Measurements from ENCODE around the gene BCAR1. TPM values are rescaled to one million over a fixed set of nuclear protein-coding genes. Genes with fewer than 3 reads are reported as not detected.
A peak's percentile ranks its signal among the peaks of the same experiment; 100 is the strongest.
"Not testable (repeated sequence)": the region's sequence is repeated elsewhere in the genome, so short reads cannot be mapped to it uniquely, and the experiment has no call there.

The BCAR1 gene
- polyA plus RNA-seq, 1 donor from 2014 or later: not detected

- Mint-ChIP-seq H3K27ac (peak within 1 kb of the TSS in 2 of 3 donors; percentile 64 to 76), H3K36me3 (no peaks in the 10 kb centered on the region)
These were observed 33.0 kb downstream of the BCAR1 start, which contains the start of gene CTRB1 for GRCh38 chr16:75218256-75219076. CTRB1 (plus strand) TSS chr16:75218988; CDS start chr16:75219008, 20 bp downstream.

GRCh38 chr16:75217389-75217851 is 34.0 kb downstream of the BCAR1 start:
- peaks cover 8 to 12% (median 11%) of the 10 kb centered on the region in 3 donors for H3K4me1 Mint-ChIP-seq
- H3K9me3 Mint-ChIP-seq: no peaks in the 10 kb centered on the region
- peaks cover 2% of the 10 kb centered on the region for H3K27me3 Mint-ChIP-seq
- no peak overlapping the region for H3K4me3 Mint-ChIP-seq
- no peaks in the 10 kb centered on the region for H3K36me3 Mint-ChIP-seq
- H3K27ac Mint-ChIP-seq: no peak overlapping the region

More at GRCh38 chr16:75218256-75219076, 33.0 kb downstream of the BCAR1 start, which contains the start of gene CTRB1:
- peaks cover 2% of the 10 kb centered on the region for H3K27me3 Mint-ChIP-seq
- H3K9me3 Mint-ChIP-seq: no peaks in the 10 kb centered on the region
- H3K4me3 Mint-ChIP-seq: peak within 1 kb of the TSS; percentile 46 to 83 (median 79)
- peaks cover 8 to 12% (median 11%) of the 10 kb centered on the region in 3 donors for H3K4me1 Mint-ChIP-seq

- H3K27ac Mint-ChIP-seq: no peak overlapping the region
- H3K4me1 Mint-ChIP-seq: peaks cover 8 to 12% (median 11%) of the 10 kb centered on the region in 3 donors
- H3K9me3 Mint-ChIP-seq: no peaks in the 10 kb centered on the region
- no peaks in the 10 kb centered on the region for H3K36me3 Mint-ChIP-seq
- peak overlapping the region in 1 of 4 donors; percentile 41 for H3K4me3 Mint-ChIP-seq
- peaks cover 6% of the 10 kb centered on the region for H3K27me3 Mint-ChIP-seq
These were observed 34.8 kb downstream of the BCAR1 start for GRCh38 chr16:75216576-75216975.

GRCh38 chr16:75216127-75216526 is 35.3 kb downstream of the BCAR1 start:
- Mint-ChIP-seq H3K36me3 (no peaks in the 10 kb centered on the region), H3K4me3 (no peak overlapping the region), H3K9me3 (no peaks in the 10 kb centered on the region), H3K27ac (no peak overlapping the region), H3K27me3 (peaks cover 6% of the 10 kb centered on the region), H3K4me1 (peaks cover 8 to 12% (median 11%) of the 10 kb centered on the region in 3 donors)

- not testable (repeated sequence) for H3K36me3 Mint-ChIP-seq, H3K4me1 Mint-ChIP-seq, H3K4me3 Mint-ChIP-seq, H3K27ac Mint-ChIP-seq, H3K9me3 Mint-ChIP-seq
- peaks cover 12% of the 10 kb centered on the region for H3K27me3 Mint-ChIP-seq
These were observed 40.1 kb downstream of the BCAR1 start for GRCh38 chr16:75211286-75211685.

GRCh38 chr16:75209944-75210343 is 41.5 kb downstream of the BCAR1 start:
- no peaks in the 10 kb centered on the region for H3K9me3 Mint-ChIP-seq
- H3K36me3 Mint-ChIP-seq: no peaks in the 10 kb centered on the region
- no peaks in the 10 kb centered on the region for H3K4me1 Mint-ChIP-seq
- peaks cover 12% of the 10 kb centered on the region for H3K27me3 Mint-ChIP-seq
- H3K4me3 Mint-ChIP-seq: no peak overlapping the region
- no peak overlapping the region for H3K27ac Mint-ChIP-seq

- H3K4me1 Mint-ChIP-seq, H3K27ac Mint-ChIP-seq, H3K36me3 Mint-ChIP-seq, H3K9me3 Mint-ChIP-seq, H3K4me3 Mint-ChIP-seq: not testable (repeated sequence)
- peaks cover 12% of the 10 kb centered on the region for H3K27me3 Mint-ChIP-seq
These were observed 41.9 kb downstream of the BCAR1 start for GRCh38 chr16:75209514-75209913.

GRCh38 chr16:75208861-75209505 is 42.4 kb downstream of the BCAR1 start:
- Mint-ChIP-seq H3K4me3 (no peak overlapping the region), H3K4me1 (no peaks in the 10 kb centered on the region), H3K27ac (no peak overlapping the region), H3K36me3 (no peaks in the 10 kb centered on the region), H3K9me3 (no peaks in the 10 kb centered on the region), H3K27me3 (peaks cover 12% of the 10 kb centered on the region)

GRCh38 chr16:75208242-75208825 is 43.1 kb downstream of the BCAR1 start:
- Mint-ChIP-seq H3K27me3 (peaks cover 14% of the 10 kb centered on the region), H3K4me3 (no peak overlapping the region), H3K4me1 (no peaks in the 10 kb centered on the region), H3K36me3 (no peaks in the 10 kb centered on the region), H3K9me3 (no peaks in the 10 kb centered on the region), H3K27ac (no peak overlapping the region)

GRCh38 chr16:75207831-75208230 is 43.6 kb downstream of the BCAR1 start:
- Mint-ChIP-seq H3K4me3 (no peak overlapping the region), H3K9me3 (no peaks in the 10 kb centered on the region), H3K4me1 (no peaks in the 10 kb centered on the region), H3K27ac (no peak overlapping the region), H3K36me3 (no peaks in the 10 kb centered on the region), H3K27me3 (peaks cover 14% of the 10 kb centered on the region)

- no peak within 1 kb of the TSS for H3K27ac Mint-ChIP-seq
- H3K27me3 Mint-ChIP-seq: peaks cover 11% of the 10 kb centered on the region
These were observed 44.5 kb downstream of the BCAR1 start, which contains the start of gene CTRB2 for GRCh38 chr16:75206749-75207451. CTRB2 (minus strand) TSS chr16:75207161; CDS start chr16:75207141, 20 bp downstream.

GRCh38 chr16:75205961-75206748 is 45.3 kb downstream of the BCAR1 start:
- not testable (repeated sequence) for H3K27ac Mint-ChIP-seq, H3K36me3 Mint-ChIP-seq, H3K4me1 Mint-ChIP-seq, H3K4me3 Mint-ChIP-seq, H3K9me3 Mint-ChIP-seq
- H3K27me3 Mint-ChIP-seq: peaks cover 14% of the 10 kb centered on the region

More at GRCh38 chr16:75206749-75207451, 44.5 kb downstream of the BCAR1 start, which contains the start of gene CTRB2:
- Mint-ChIP-seq H3K4me3 (no peak within 1 kb of the TSS), H3K36me3 (no peaks in the 10 kb centered on the region), H3K4me1 (peaks cover 0 to 2% (median 0%) of the 10 kb centered on the region in 3 donors), H3K9me3 (no peaks in the 10 kb centered on the region)

- not testable (repeated sequence) for H3K4me3 Mint-ChIP-seq, H3K9me3 Mint-ChIP-seq
These were observed 46.0 kb downstream of the BCAR1 start for GRCh38 chr16:75205438-75205837.

GRCh38 chr16:75204905-75205304 is 46.5 kb downstream of the BCAR1 start:
- not testable (repeated sequence) for H3K27ac Mint-ChIP-seq, H3K9me3 Mint-ChIP-seq, H3K36me3 Mint-ChIP-seq, H3K4me3 Mint-ChIP-seq
- peaks cover 13% of the 10 kb centered on the region for H3K27me3 Mint-ChIP-seq
- H3K4me1 Mint-ChIP-seq: peaks cover 5 to 10% (median 6%) of the 10 kb centered on the region in 3 donors

More at GRCh38 chr16:75205438-75205837, 46.0 kb downstream of the BCAR1 start:
- H3K27me3 Mint-ChIP-seq: peaks cover 13% of the 10 kb centered on the region
- not testable (repeated sequence) for H3K36me3 Mint-ChIP-seq, H3K27ac Mint-ChIP-seq
- H3K4me1 Mint-ChIP-seq: peaks cover 4 to 10% (median 6%) of the 10 kb centered on the region in 3 donors

Data from IgD-negative memory B cell (primary cell).